ENCODE data around the gene ZFP36L2. TPM values are rescaled to one million over a fixed set of nuclear protein-coding genes. Genes with fewer than 3 reads are reported as not detected.

The ZFP36L2 gene
- total RNA-seq, 1 experiment from 2014 or later: 105 TPM

- TF ChIP-seq, protein P1, sequence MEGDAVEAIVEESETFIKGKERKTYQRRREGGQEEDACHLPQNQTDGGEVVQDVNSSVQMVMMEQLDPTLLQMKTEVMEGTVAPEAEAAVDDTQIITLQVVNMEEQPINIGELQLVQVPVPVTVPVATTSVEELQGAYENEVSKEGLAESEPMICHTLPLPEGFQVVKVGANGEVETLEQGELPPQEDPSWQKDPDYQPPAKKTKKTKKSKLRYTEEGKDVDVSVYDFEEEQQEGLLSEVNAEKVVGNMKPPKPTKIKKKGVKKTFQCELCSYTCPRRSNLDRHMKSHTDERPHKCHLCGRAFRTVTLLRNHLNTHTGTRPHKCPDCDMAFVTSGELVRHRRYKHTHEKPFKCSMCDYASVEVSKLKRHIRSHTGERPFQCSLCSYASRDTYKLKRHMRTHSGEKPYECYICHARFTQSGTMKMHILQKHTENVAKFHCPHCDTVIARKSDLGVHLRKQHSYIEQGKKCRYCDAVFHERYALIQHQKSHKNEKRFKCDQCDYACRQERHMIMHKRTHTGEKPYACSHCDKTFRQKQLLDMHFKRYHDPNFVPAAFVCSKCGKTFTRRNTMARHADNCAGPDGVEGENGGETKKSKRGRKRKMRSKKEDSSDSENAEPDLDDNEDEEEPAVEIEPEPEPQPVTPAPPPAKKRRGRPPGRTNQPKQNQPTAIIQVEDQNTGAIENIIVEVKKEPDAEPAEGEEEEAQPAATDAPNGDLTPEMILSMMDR (conservative IDR thresholded peaks at IDR 0.05): no peak
- no peak overlapping the region for H2AFZ ChIP-seq (ENCODE audit: low read length)
- WGBS (ENCODE audit: extremely low coverage, insufficient read length, low lambda C conversion rate): no CpG with 5 or more reads among the region's 8 CpGs
- H3K27ac ChIP-seq (ENCODE audit: insufficient read length, low read depth, low read length): no peak overlapping the region
- peak overlapping the region; percentile 60 for H3K4me2 ChIP-seq (ENCODE audit: insufficient read depth, insufficient read length, low read length)
- H3K9ac ChIP-seq (ENCODE audit: extremely low read depth, insufficient read length, low read length): no peak overlapping the region
- H3K23ac ChIP-seq (ENCODE audit: insufficient read length, low read depth, low read length): no peak overlapping the region
- peaks cover 12% of the 10 kb centered on the region for H3K4me1 ChIP-seq (ENCODE audit: insufficient read depth, low read length)
- H4K20me1 ChIP-seq (ENCODE audit: control insufficient read depth, insufficient read depth, insufficient read length): peaks cover 3% of the 10 kb centered on the region
- peaks cover 16% of the 10 kb centered on the region; the same call in 1 of the 2 replicates for H3K79me2 ChIP-seq (ENCODE audit: insufficient read depth, low read length)
- peaks cover 11% of the 10 kb centered on the region for H3K23me2 ChIP-seq (ENCODE audit: insufficient read length, low read depth, low read length, poor library complexity, severe bottlenecking)
- Mint-ChIP-seq H3K4me1 (peaks cover 58 to 65% of the 10 kb centered on the region in 2 experiments), H3K27me3 (ENCODE audit: low read depth) (peaks cover 1% of the 10 kb centered on the region; the same call in 1 of the 2 replicates), H3K27ac (peak overlapping the region; percentile 98), H3K36me3 (ENCODE audit: insufficient read depth in 1 of 3, low read depth in 3 of 3) (peaks cover 13 to 37% (median 22%) of the 10 kb centered on the region in 3 experiments), H3K4me3 (peak overlapping the region; percentile 65 to 84), H3K9me3 (peaks cover 0 to 2% of the 10 kb centered on the region in 2 experiments; a peak in 1 of 5 replicates)
- no peak overlapping the region for H3K18ac ChIP-seq (ENCODE audit: insufficient read length, low read depth, low read length)
- peak; percentile 93 for DNase-seq
- H2BK15ac ChIP-seq (ENCODE audit: low read depth, low read length): no peak overlapping the region
- H3K79me1 ChIP-seq (ENCODE audit: insufficient read depth, low read depth, low read length, poor library complexity, severe bottlenecking): no peaks in the 10 kb centered on the region
- H4K8ac ChIP-seq (replicated peaks; ENCODE audit: insufficient read length, low read depth, low read length): no peak overlapping the region
- no peak overlapping the region for H2BK20ac ChIP-seq (ENCODE audit: low read depth, low read length, poor library complexity, severe bottlenecking)
- no peak overlapping the region for H3K14ac ChIP-seq (ENCODE audit: insufficient read depth, low read length)
- no peak overlapping the region for H3K4ac ChIP-seq (ENCODE audit: low read depth, low read length)
- no peak overlapping the region for H2AK5ac ChIP-seq (ENCODE audit: insufficient read length, low read length)
- H2BK120ac ChIP-seq (ENCODE audit: low read depth, low read length, poor library complexity, severe bottlenecking): no peak overlapping the region
- no peak overlapping the region for H2BK12ac ChIP-seq (ENCODE audit: insufficient read length, low read depth, low read length)
- no peak overlapping the region for H4K5ac ChIP-seq (ENCODE audit: insufficient read length, low read depth, low read length)
- H3K27me3 ChIP-seq (ENCODE audit: insufficient read depth, low read length): no peaks in the 10 kb centered on the region
- H3T11ph ChIP-seq (ENCODE audit: low read length): no peak overlapping the region
- no peak overlapping the region for H4K91ac ChIP-seq (ENCODE audit: insufficient read length, low read depth, low read length)
- H2BK5ac ChIP-seq (ENCODE audit: insufficient read length, low read length): no peak overlapping the region
- H3K9me3 ChIP-seq (ENCODE audit: control insufficient read depth, low read depth, low read length): no peaks in the 10 kb centered on the region
- no peak overlapping the region for H3K56ac ChIP-seq (ENCODE audit: insufficient read length, low read depth, low read length)
These were observed 4.5 kb downstream of the ZFP36L2 start for GRCh38 chr2:43221763-43222474.
